Spleen (tissue), 10 donors: Measurements from ENCODE around the gene VLDLR. TPM values are rescaled to one million over a fixed set of nuclear protein-coding genes. Genes with fewer than 3 reads are reported as not detected.

Source experiments
- polyA plus RNA-seq, 3 donors: library from polyadenylated mRNA; stranded (reverse); fragments of 200-250 nt; gene quantifications; one replicate each; pipeline ENCODE4 v1.2.1, GENCODE V29; 2013
- total RNA-seq, 7 donors: library from RNA; depleted of rRNA in 3 of 7; stranded (reverse); fragments of >200 nt in 3 of 7; fragmentation: NEBNext Ultra II Directional in 4 of 7; extraction: Animal tissue kit (Norgen Biotek cat#: 25700) in 4 of 7; gene quantifications; one replicate each; pipeline versions ENCODE4 v1.1.0 to v1.2.1, GENCODE V29; 2016 to 2021
- donor health status: healthy with polysubstance abuse.
- donor health status: DM: no; HTN: no; CAD: no; lungs with moderate emphysema.
- donor health status: DM: no; HTN: no; CAD: no.
- donor health status: Bipolar disorder and iron deficiency.
- donor health status: healthy.
- donor health status: DM: no; HTN: no; CAD: no.
- donor health status: DM: yes; HTN: yes; CAD: no.

VLDLR gene
- total and polyA plus RNA-seq, 10 donors, result 1.3 to 32.6 (median 8.7) TPM

Other genes starting within 250 kb of the VLDLR start
- gene KCNV2, start 95.7 kb downstream of the VLDLR start, total RNA-seq, result not detected
- gene KCNV2, start 95.7 kb downstream of the VLDLR start, polyA plus RNA-seq, result not detected
- gene PUM3, start 222.3 kb downstream of the VLDLR start, total RNA-seq, result 10 to 100 TPM; 21.9 to 58.5 (median 37.5) TPM
- gene PUM3, start 222.3 kb downstream of the VLDLR start, polyA plus RNA-seq, result 10 to 100 TPM; 20.9 to 48.4 (median 39.6) TPM